GM12865 (cell line): ENCODE measurements around the gene CYBRD1.

Experiments used
- DNase-seq: peaks from one replicate; pipeline ENCODE4 v3.0.0; 2010; ENCODE audit warnings: low read depth
- H3K4me3 ChIP-seq: 2 replicates; pipeline ENCODE4 v1.5.1; 2011; ENCODE audit warnings: mild to moderate bottlenecking, low read depth, low read length, control low read depth
- CTCF ChIP-seq: IDR thresholded peaks from 2 replicates; pipeline ENCODE4 v1.5.1; 2011; ENCODE audit warnings: low read length, control low read depth, low read depth, inconsistent platforms; ENCODE audit not compliant: insufficient read depth; ENCODE audit errors: missing control alignments

The CYBRD1 gene

GRCh38 chr2:171592036-171592555 is 69.8 kb downstream of the CYBRD1 start:
- DNase-seq: no peak
- H3K4me3 ChIP-seq: no peak overlapping the region
- no peak for TF ChIP-seq CTCF

DNA sequence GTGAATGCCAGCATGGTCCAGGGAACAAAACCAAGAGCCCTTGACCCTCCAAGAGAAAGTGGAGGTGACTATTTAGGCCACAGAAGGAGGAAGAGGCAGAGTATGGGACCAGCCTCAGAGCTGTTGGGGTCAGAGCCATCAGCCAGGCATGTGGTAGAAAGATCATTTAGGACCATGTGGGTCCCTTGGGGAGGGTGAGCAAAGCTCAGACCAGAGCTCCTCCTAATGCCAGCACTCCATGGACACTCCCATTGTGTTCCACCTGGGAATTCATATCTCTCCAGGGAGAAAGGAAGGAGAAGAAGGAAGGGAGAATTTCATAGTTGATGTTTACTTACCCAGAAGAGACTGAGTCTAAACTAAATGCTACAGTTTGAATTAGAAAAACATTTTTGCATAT is 73.2 kb downstream of the CYBRD1 start:
- DNase-seq: no peak
- H3K4me3 ChIP-seq: no peak overlapping the region
- no peak for TF ChIP-seq CTCF

DNA sequence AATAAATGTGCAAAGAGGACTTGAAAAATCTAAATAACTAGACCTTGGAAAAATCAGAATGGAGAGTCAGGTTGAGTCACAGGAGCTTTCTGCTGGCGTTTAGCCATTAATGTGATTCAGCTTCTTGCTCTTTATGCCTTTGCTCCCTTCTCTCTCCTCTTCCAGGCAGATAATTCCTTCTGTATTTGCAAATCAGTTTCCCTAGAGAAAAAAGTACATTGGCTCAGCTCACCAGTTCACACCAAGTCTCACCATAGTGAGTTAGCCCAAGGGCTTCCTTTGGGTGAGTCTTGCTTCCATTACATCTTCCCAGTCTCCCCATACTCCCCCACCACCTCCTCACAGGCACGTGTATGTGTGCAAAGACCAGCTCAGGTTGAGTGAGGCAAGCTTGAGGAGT is 73.6 kb downstream of the CYBRD1 start:
- TF ChIP-seq CTCF: no peak
- no peak for DNase-seq
- no peak overlapping the region for H3K4me3 ChIP-seq

GRCh38 chr2:171598713-171599319 is 76.5 kb downstream of the CYBRD1 start:
- TF ChIP-seq CTCF: peak; percentile 81
- DNase-seq: peak; percentile 78
- H3K4me3 ChIP-seq: no peak overlapping the region

DNA sequence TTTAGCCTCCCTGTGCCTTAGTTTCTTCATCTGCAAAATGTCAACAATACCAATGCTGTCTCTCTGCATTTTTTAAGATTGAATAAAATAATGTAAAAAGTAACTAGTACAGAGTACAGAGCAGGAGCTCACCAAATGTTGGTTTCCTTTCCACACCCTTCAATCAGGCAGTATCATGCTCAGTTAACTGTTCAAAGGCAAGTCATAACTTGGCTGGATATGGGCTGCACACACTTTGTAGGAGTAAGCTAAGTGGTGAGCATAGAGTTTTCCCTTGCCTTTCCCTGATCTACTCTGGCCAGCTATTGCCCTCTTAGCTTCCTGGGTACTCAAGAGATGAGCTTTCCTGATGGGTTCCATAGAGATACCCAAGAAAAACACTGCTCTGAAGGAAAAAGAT is 77.9 kb downstream of the CYBRD1 start:
- no peak overlapping the region for H3K4me3 ChIP-seq
- no peak for TF ChIP-seq CTCF
- DNase-seq: no peak

- no peak for TF ChIP-seq CTCF
- DNase-seq: no peak
- H3K4me3 ChIP-seq: no peak overlapping the region
These were observed 80.1 kb downstream of the CYBRD1 start for GRCh38 chr2:171602352-171602751.
